ENCODE results near the gene PTPRG.

Gene PTPRG

GRCh38 chr3:61967937-61968336, 406.6 kb downstream of the PTPRG start:
- Histone ChIP-seq H3K36me3 (ENCODE audit: low read depth) (no peaks in the 10 kb centered on the region), H3K4me3 (ENCODE audit: severe bottlenecking) (no peak overlapping the region), H3K27ac (ENCODE audit: poor library complexity, severe bottlenecking) (no peak overlapping the region), H3K27me3 (ENCODE audit: insufficient read depth, poor library complexity, severe bottlenecking) (no peaks in the 10 kb centered on the region), H3K4me1 (ENCODE audit: insufficient read depth, poor library complexity, severe bottlenecking) (peaks cover 8% of the 10 kb centered on the region), H3K9me3 (ENCODE audit: severe bottlenecking) (no peaks in the 10 kb centered on the region)
- ATAC-seq (ENCODE audit: low read depth) (no peak), DNase-seq (ENCODE audit: low spot score) (no peak)
- TF ChIP-seq CTCF (IDR thresholded peaks at IDR 0.05; ENCODE audit: poor library complexity, severe bottlenecking), result no peak

- DNase-seq (ENCODE audit: low spot score) (no peak), ATAC-seq (ENCODE audit: low read depth) (no peak)
- H3K36me3 ChIP-seq (ENCODE audit: low read depth), result no peaks in the 10 kb centered on the region
- H3K27ac ChIP-seq (ENCODE audit: poor library complexity, severe bottlenecking), result no peak overlapping the region
- no peak overlapping the region for H3K4me3 ChIP-seq (ENCODE audit: severe bottlenecking)
- no peaks in the 10 kb centered on the region for H3K9me3 ChIP-seq (ENCODE audit: severe bottlenecking)
- TF ChIP-seq CTCF (IDR thresholded peaks at IDR 0.05; ENCODE audit: poor library complexity, severe bottlenecking), result no peak
- peaks cover 6% of the 10 kb centered on the region for H3K4me1 ChIP-seq (ENCODE audit: insufficient read depth, poor library complexity, severe bottlenecking)
- H3K27me3 ChIP-seq (ENCODE audit: insufficient read depth, poor library complexity, severe bottlenecking), result no peaks in the 10 kb centered on the region
These were observed 413.3 kb downstream of the PTPRG start for GRCh38 chr3:61974662-61975061.

- TF ChIP-seq CTCF (IDR thresholded peaks at IDR 0.05; ENCODE audit: poor library complexity, severe bottlenecking), result no peak
- DNase-seq (ENCODE audit: low spot score) (no peak), ATAC-seq (ENCODE audit: low read depth) (no peak)
- H3K9me3 ChIP-seq (ENCODE audit: severe bottlenecking), result no peaks in the 10 kb centered on the region
- no peak overlapping the region for H3K27ac ChIP-seq (ENCODE audit: poor library complexity, severe bottlenecking)
- no peaks in the 10 kb centered on the region for H3K27me3 ChIP-seq (ENCODE audit: insufficient read depth, poor library complexity, severe bottlenecking)
- H3K4me3 ChIP-seq (ENCODE audit: severe bottlenecking), result no peak overlapping the region
- peaks cover 6% of the 10 kb centered on the region for H3K4me1 ChIP-seq (ENCODE audit: insufficient read depth, poor library complexity, severe bottlenecking)
- H3K36me3 ChIP-seq (ENCODE audit: low read depth), result no peaks in the 10 kb centered on the region
These were observed 413.8 kb downstream of the PTPRG start for GRCh38 chr3:61975199-61975598.

- Histone ChIP-seq H3K4me3 (ENCODE audit: severe bottlenecking) (no peak overlapping the region), H3K27me3 (ENCODE audit: insufficient read depth, poor library complexity, severe bottlenecking) (no peaks in the 10 kb centered on the region), H3K36me3 (ENCODE audit: low read depth) (no peaks in the 10 kb centered on the region), H3K9me3 (ENCODE audit: severe bottlenecking) (no peaks in the 10 kb centered on the region), H3K27ac (ENCODE audit: poor library complexity, severe bottlenecking) (no peak overlapping the region), H3K4me1 (ENCODE audit: insufficient read depth, poor library complexity, severe bottlenecking) (peaks cover 6% of the 10 kb centered on the region)
- no peak for TF ChIP-seq CTCF (IDR thresholded peaks at IDR 0.05; ENCODE audit: poor library complexity, severe bottlenecking)
- ATAC-seq (ENCODE audit: low read depth) (no peak), DNase-seq (ENCODE audit: low spot score) (no peak)
These were observed 414.6 kb downstream of the PTPRG start for GRCh38 chr3:61975936-61976335.

GRCh38 chr3:61978460-61979419, 417.4 kb downstream of the PTPRG start:
- Histone ChIP-seq H3K27ac (ENCODE audit: poor library complexity, severe bottlenecking) (no peak overlapping the region), H3K36me3 (ENCODE audit: low read depth) (no peaks in the 10 kb centered on the region), H3K4me3 (ENCODE audit: severe bottlenecking) (no peak overlapping the region), H3K4me1 (ENCODE audit: insufficient read depth, poor library complexity, severe bottlenecking) (peaks cover 18% of the 10 kb centered on the region), H3K27me3 (ENCODE audit: insufficient read depth, poor library complexity, severe bottlenecking) (no peaks in the 10 kb centered on the region), H3K9me3 (ENCODE audit: severe bottlenecking) (no peaks in the 10 kb centered on the region)
- ATAC-seq (ENCODE audit: low read depth) (no peak), DNase-seq (ENCODE audit: low spot score) (no peak)
- TF ChIP-seq CTCF (IDR thresholded peaks at IDR 0.05; ENCODE audit: poor library complexity, severe bottlenecking), result no peak

Measured in RWPE2 (cell line).